Stimulated activated CD8-positive, alpha-beta memory T cell treated with anti-CD3 and anti-CD28 coated beads, Interleukin-2, amount 100 ng/mL, for 48 hours (primary cell): ENCODE results near the gene REL.
"Not testable (repeated sequence)": the region's sequence is repeated elsewhere in the genome, so short reads cannot be mapped to it uniquely, and the experiment has no call there.

Experiments
- DNase-seq, 2 donors: peaks; one replicate each; pipeline ENCODE4 v3.0.0-alpha.2; 2020; ENCODE audit warnings: low read depth in 2 of 2

REL gene

DNA sequence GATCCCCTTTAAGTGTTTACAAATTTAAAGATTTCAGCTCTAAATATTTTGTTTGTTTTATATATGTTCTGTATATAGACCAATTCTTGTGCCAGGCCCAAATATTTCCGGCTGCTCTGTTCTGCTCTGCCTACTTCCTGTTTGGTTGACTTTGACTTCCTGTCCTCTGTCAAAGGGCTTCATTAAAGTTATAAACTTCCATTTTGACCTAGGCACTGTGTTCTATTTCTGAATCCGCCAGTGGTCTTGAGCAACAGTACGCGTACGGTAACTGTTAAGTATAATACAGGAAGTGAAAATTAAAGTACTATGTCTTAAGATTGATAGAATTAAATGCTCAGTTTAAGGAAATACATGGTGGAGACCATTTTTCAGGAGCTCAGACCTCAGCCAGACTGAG is 13.5 kb upstream of the REL start:
- no peak for DNase-seq

GRCh38 chr2:60868589-60869273 is 12.6 kb upstream of the REL start:
- DNase-seq: no peak

GRCh38 chr2:60872510-60872928 is 8.9 kb upstream of the REL start:
- no peak for DNase-seq

- no peak for DNase-seq
These were observed 8.0 kb upstream of the REL start for GRCh38 chr2:60873381-60873780.

DNA sequence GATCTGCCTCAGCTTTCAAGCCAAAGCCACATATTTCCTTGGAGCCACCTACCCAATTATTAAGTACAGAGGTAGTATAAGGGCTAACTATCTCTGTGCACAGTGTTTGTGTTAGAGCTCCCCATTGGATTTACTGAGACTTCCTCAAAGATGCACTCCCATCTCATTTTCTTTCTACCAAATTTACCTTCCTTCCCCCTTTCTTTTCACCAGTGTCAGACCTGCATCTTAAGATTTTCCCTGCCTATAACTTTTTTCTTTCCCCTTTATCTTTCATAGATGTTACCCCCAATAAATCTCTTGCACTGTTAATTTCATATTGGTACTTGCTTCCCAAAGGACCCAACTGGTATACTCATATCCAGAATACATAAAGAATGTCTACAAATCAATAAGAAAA is 5.9 kb upstream of the REL start:
- DNase-seq: no peak

- DNase-seq: no peak
These were observed 729 bp upstream of the REL start for GRCh38 chr2:60880643-60881046.

- no peak for DNase-seq
These were observed 1.8 kb downstream of the REL start for GRCh38 chr2:60882971-60883753.

GRCh38 chr2:60883896-60884295 is 2.5 kb downstream of the REL start:
- no peak for DNase-seq

DNA sequence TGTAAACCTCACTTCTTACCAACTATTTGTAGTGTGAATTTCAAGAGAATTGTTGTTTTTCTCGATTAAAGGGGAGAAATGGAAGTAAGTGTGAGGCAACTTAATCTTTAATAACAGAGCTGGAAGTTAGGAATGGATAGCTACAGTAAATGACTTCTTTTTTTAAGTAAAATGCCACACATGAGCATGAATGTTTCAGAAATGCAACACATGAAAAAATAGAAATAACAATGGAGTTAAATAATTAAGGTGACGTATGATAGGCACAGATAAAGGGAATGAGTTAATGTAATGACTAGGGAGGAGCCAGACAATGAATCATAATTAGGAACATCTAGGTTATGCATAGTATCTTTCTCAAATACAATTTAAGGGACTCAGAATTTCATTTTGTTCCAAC is 3.4 kb downstream of the REL start:
- DNase-seq: no peak

DNA sequence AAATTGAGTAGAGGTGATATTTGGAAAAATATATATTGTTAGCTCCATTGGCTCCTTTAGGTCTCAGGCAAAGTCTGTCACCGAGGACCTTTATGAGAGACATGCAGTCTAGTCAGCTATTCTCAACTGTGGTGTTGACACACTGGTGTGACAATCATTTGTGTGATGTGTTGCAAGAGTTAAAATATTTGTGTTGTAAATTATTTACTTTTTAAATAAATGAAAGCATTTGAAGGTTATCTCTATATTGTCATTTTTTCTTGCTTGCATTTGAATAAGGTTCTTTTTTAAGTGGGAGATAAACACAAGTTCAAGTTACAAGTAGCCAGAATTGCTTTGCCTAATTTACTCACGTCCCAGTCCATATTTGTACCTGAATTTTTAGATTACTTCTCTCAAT is 4.3 kb downstream of the REL start:
- DNase-seq: no peak

GRCh38 chr2:60886991-60887390 is 5.6 kb downstream of the REL start:
- DNase-seq: no peak

GRCh38 chr2:60888853-60889252 is 7.5 kb downstream of the REL start:
- no peak for DNase-seq

DNA sequence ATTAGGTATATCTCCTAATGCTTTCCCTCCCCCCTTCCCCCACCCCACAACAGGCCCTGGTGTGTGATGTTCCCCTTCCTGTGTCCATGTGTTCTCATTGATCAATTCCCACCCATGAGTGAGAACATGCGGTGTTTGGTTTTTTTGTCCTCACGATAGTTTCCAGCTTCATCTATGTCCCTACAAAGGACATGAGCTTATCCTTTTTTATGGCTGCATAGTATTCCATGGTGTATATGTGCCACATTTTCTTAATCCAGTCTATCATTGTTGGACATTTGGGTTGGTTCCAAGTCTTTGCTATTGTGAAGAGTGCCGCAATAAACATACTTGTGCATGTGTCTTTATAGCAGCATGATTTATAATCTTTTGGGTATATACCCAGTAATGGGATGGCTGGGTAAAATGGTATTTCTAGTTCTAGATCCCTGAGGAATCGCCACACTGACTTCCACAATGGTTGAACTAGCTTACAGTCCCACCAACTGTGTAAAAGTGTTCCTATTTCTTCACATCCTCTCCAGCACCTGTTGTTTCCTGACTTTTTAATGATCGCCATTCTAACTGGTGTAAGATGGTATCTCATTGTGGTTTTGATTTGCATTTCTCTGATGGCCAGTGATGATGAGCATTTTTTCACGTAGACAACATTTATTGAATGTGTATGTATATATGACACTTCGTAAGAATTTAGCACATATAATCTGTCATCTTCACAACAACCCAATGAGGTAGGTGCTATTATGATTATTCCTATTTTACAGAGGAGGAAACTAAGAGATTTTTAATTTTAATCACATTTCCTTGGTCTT is 8.4 kb downstream of the REL start:
- not testable (repeated sequence) for DNase-seq

DNA sequence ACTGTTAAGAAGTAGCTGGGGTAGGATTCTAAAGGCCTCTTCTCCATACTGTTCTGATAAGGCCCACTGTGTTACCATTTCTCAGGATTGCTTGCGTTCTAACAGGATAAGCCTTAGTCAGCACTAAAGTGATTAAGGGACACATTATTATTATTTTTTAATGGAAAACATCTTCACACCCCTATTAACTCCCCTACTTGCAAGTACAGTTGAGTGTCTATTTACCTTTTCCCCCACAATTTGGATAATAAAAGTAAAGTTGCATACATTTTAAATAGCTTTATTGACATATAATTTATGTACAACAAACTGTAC is 9.0 kb downstream of the REL start:
- DNase-seq: no peak

DNA sequence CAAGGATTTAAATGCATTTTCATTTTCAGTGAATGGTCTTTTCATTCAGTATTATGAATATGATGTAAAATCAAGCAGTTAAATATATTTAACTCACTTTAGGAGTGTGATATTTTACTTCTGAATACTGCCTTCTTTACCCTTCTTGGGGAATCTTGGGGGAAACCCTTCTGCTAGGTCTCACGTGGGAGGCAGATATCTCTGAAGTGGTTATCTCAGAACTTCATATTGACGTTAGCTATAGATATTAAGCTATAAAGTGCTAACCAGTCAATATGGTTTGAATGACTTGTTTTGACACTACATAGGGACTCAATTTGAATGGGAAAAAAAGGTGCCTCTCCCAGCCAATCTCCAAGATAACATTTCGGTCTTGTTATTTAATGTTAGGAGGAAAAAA is 9.8 kb downstream of the REL start:
- DNase-seq: no peak

- DNase-seq: no peak
These were observed 17.2 kb downstream of the REL start for GRCh38 chr2:60898567-60898966.

DNA sequence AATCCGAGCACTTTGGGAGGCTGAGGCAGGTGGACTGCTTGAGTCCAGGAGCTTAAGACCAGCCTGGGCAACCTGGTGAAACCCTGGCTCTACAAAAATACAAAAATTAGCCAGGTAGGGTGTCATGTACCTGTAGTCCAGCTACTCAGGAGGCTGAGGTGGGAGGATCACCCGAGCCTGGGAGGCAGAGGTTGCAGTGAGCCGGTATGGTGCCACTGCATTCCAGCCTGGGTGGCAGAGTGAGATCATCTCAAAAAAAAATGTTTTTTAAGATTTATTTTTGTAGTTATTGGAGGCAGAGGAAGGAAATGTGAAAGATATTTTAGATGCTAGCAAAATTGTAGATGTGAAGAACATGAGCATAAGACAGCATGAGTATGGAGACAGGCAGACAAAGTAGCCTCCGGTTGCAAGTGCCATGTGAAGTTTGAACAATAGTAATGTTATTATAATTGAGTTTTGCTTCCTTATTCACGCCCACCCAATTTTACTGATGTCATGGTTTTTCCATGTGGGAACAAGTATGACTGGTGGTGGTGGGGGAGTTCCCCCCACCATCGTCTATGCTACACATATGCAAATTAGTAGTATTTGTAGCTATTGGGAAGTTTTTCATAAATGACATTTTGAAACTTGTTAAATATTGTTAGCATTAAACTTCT is 18.0 kb downstream of the REL start:
- DNase-seq: no peak

GRCh38 chr2:60899892-60900249 is 18.5 kb downstream of the REL start:
- DNase-seq: no peak

- not testable (repeated sequence) for DNase-seq
These were observed 19.9 kb downstream of the REL start for GRCh38 chr2:60901296-60901695.

GRCh38 chr2:60905867-60906266 is 24.5 kb downstream of the REL start:
- not testable (repeated sequence) for DNase-seq

DNA sequence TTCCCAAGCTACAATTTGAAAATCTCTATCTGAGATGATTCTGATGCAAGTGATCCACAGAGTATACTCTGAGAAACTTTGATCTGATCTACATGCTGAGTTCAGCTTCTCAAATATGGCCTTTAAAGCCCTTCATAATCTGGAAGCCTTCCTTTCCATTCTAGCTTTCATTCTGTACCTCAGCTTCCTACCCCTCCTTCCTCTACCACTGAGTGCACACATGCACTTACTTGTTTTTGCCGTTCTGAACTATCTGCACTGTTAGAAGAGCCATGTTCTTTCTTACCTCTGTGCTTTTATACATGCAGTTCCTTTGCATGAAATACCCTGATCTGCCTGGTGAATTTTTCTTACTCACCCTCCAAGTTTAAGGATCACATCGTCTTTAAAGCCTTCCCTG is 25.0 kb downstream of the REL start:
- no peak for DNase-seq

GRCh38 chr2:60907329-60907728 is 26.0 kb downstream of the REL start:
- no peak for DNase-seq
